Activated T-cell treated with anti-CD3 and anti-CD28 coated beads, Interleukin-2, amount 50 U/mL, for 72 hours (primary cell): ENCODE measurements around the gene CCDC127. TPM values are rescaled to one million over a fixed set of nuclear protein-coding genes. Genes with fewer than 3 reads are reported as not detected.

Source experiments
- ATAC-seq, 2 donors: fragments of 150-1000 bp; cut with Tn5 transposase; replicated peaks in 1 of 2; 2 replicates each; pipeline ENCODE4 v1.10.0; 2021; ENCODE audit warnings: moderate library complexity in 2 of 2, mild to moderate bottlenecking in 1 of 2
- DNase-seq, 2 donors: peaks; one replicate each; pipeline ENCODE4 v3.0.0; 2021 to 2022; ENCODE audit warnings: mixed read lengths in 1 of 2
- H3K27ac Mint-ChIP-seq: one replicate; pipeline ENCODE4 v1.8.0; 2022; ENCODE audit warnings: mild to moderate bottlenecking, moderate library complexity, mixed read lengths
- H3K27me3 Mint-ChIP-seq: one replicate; pipeline ENCODE4 v1.8.0; 2022; ENCODE audit warnings: low read depth, mixed read lengths
- H3K36me3 Mint-ChIP-seq, 2 donors: one replicate each; pipeline ENCODE4 v1.8.0; 2022; ENCODE audit warnings: mixed read lengths in 2 of 2, mild to moderate bottlenecking in 1 of 2; ENCODE audit not compliant: insufficient read depth in 2 of 2
- H3K4me1 Mint-ChIP-seq: one replicate; pipeline ENCODE4 v1.8.0; 2022; ENCODE audit warnings: low read depth, mixed read lengths
- H3K4me3 Mint-ChIP-seq, 2 donors: one replicate each; pipeline ENCODE4 v1.8.0; 2022; ENCODE audit warnings: mild to moderate bottlenecking in 2 of 2, mixed read lengths in 2 of 2, moderate library complexity in 2 of 2
- H3K9me3 Mint-ChIP-seq, 2 donors: one replicate each; pipeline ENCODE4 v1.8.0; 2022; ENCODE audit warnings: mixed read lengths in 2 of 2
- total RNA-seq, 2 donors: library from RNA; stranded (reverse); gene quantifications; one replicate each; pipeline ENCODE4 v1.2.3, GENCODE V29; 2022

The CCDC127 gene
- total RNA-seq, 2 donors from 2014 or later = 6.7 to 8.5 TPM

DNA sequence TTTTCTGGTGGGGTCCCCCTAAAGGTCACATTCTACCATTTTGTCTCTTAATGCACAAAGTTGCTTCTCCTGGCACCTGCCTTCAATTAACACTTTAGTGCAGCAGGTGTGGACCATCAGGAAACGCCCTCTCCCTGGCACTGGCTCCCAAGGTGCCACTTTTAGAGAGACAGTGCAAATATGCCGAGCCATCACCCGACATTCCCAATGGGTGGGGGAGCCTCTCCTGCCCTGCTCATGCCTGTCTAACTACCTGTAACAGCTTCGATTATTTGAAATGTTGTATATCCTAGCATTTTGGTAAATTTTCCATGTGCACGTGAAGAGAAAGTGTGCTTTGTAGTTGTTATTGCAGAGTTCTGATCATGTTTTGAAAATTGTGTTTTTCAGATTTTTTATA, 39.8 kb downstream of the CCDC127 start:
- Mint-ChIP-seq H3K27ac (no peak overlapping the region), H3K4me3 (no peak overlapping the region), H3K9me3 (no peaks in the 10 kb centered on the region), H3K4me1 (no peaks in the 10 kb centered on the region), H3K27me3 (no peaks in the 10 kb centered on the region), H3K36me3 (no peaks in the 10 kb centered on the region)
- ATAC-seq (no peak), DNase-seq (no peak)

DNA sequence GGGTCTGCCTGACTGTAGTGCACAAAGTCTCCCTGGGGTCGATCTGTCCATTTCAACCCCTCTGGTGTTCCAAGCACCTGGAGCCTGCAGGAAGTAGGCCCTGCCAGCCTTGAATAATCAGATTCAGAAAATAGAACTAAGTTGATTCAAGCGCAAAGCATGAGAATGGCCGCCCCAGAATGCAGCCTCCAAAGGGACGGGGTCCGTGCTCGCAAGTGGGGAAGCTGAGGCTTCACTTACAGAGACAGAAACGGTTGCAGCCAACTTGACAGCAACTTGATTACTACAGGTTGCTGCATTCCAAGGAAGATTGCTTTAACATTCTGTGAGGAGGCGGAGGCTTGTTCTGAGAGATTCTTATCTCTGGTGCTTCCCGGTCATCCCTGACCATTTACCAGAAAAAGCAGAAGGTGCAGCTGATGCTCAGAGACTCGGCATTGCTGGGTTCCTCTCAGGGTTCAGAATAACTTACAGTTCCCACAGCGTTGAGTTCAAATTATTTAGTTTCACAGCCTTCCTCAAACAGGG, 41.6 kb downstream of the CCDC127 start:
- H3K27ac Mint-ChIP-seq = no peak overlapping the region
- no peak for DNase-seq
- no peak overlapping the region for H3K4me3 Mint-ChIP-seq
- no peaks in the 10 kb centered on the region for H3K4me1 Mint-ChIP-seq
- H3K36me3 Mint-ChIP-seq = no peaks in the 10 kb centered on the region
- H3K27me3 Mint-ChIP-seq = no peaks in the 10 kb centered on the region
- ATAC-seq = no peak
- no peaks in the 10 kb centered on the region for H3K9me3 Mint-ChIP-seq

DNA sequence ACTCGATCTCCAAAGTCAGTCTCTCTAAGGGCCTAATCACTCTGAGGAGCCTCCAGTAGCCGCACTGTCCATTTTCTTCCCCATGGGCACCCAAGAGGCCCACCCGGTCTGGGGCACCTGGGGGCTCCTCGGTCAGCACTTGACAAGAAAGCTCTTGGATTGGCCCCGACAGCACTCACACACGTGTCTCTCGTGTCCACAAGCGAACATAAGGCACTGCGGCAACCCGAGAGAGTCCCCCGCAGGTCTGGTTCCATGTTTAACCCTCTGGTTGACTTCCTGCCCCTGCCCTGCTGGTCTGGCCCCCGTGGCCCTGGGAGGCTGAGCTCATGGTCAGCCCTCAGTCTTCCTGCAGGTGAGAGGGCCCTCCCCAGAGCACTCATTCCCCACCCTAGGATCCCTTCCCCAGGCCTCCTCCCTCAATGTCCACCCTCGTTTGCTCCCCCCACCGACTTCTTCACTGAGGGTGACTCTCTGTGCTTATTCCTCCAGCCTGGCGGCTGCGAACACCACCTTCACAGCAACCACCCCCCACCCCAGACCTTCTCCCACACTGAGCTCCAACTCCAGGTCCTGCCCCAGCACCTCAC, 43.0 kb downstream of the CCDC127 start:
- DNase-seq (no peak), ATAC-seq (no peak)
- H3K27me3 Mint-ChIP-seq = no peaks in the 10 kb centered on the region
- H3K4me1 Mint-ChIP-seq = no peaks in the 10 kb centered on the region
- H3K36me3 Mint-ChIP-seq = no peaks in the 10 kb centered on the region
- no peak overlapping the region for H3K27ac Mint-ChIP-seq
- H3K9me3 Mint-ChIP-seq = no peaks in the 10 kb centered on the region
- H3K4me3 Mint-ChIP-seq = no peak overlapping the region

DNA sequence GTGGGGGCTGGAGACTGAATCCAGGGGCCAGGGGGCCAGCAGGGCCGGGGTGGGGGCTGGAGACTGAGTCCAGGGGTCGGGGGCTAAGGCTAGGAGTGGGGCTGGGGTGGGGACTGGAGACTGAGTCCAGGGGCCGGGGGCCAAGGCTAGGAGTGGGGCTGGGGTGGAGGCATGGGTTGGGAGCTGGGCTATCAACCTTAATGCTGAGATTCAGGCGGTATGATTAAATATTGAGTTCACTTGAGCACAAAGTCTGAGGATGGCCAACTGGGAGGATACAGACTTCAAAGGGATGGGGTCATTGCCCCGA, 43.7 kb downstream of the CCDC127 start:
- no peak overlapping the region for H3K4me3 Mint-ChIP-seq
- H3K9me3 Mint-ChIP-seq = no peaks in the 10 kb centered on the region
- H3K27me3 Mint-ChIP-seq = no peaks in the 10 kb centered on the region
- no peak overlapping the region for H3K27ac Mint-ChIP-seq
- H3K4me1 Mint-ChIP-seq = no peaks in the 10 kb centered on the region
- no peak for DNase-seq
- ATAC-seq = no peak
- no peaks in the 10 kb centered on the region for H3K36me3 Mint-ChIP-seq

DNA sequence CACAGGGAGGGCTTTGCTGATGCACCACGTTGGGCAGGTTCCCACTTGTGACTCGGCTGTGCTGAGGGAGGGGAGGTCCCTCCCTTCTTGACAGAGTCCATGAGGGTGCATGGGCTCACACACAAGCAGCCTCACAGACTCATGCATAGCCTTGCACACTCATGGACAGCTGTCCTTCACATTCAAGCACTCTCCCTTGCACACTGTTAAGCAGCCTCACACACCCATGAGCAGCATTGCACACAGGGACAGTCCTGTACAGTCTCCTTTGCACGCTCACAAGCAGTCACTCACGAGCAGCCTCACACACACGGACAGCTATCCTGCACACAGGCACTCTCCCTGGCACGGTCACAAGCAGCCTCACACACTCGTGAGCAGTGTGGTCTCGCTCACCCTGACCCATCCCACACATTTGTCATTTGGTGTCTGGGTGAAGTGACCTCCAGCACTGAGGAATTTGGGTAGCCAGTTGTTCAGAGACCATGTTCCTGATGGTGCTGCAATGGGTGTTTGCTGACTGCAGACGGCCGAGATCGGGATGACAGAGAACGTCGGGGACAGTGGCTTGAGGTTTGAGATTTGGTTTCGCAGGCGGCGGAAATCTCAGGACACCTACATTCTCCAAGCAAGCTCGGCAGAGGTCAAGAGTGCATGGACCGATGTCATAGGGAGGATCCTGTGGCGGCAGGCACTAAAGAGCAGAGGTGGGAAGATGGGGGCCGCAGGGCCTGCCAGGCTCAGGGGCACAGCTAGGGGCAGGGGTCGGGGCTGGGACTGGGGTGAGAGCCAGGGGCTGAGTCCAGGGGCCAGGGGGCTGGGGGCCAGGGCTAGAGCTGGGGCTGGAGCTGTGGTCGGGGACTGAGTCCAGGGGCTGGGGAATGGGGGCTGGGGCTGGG, 44.3 kb downstream of the CCDC127 start:
- H3K27ac Mint-ChIP-seq = no peak overlapping the region
- DNase-seq (no peak), ATAC-seq (no peak)
- H3K27me3 Mint-ChIP-seq = no peaks in the 10 kb centered on the region
- no peaks in the 10 kb centered on the region for H3K36me3 Mint-ChIP-seq
- H3K4me3 Mint-ChIP-seq = no peak overlapping the region
- H3K9me3 Mint-ChIP-seq = no peaks in the 10 kb centered on the region
- H3K4me1 Mint-ChIP-seq = no peaks in the 10 kb centered on the region

DNA sequence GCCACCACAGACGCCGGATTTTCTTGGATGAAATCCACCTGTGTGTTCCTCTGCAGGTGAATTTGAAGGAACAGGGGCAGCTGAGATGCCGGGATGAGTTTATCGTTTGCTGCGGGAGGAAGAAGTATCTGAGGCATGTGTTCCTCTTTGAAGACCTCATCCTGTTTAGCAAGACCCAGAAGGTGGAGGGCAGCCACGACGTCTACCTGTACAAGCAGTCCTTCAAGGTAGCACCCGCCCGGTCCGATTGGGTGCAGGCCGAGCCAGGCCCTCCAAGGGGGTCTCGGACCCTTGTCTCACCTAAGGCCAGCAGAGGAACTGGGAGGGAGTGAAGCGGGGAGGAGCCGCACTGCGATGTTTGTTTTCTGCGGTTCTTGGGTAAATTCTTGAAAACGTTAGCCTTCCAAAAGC, 45.1 kb downstream of the CCDC127 start:
- Mint-ChIP-seq H3K9me3 (no peaks in the 10 kb centered on the region), H3K36me3 (no peaks in the 10 kb centered on the region), H3K27me3 (no peaks in the 10 kb centered on the region), H3K4me1 (no peaks in the 10 kb centered on the region), H3K4me3 (no peak overlapping the region), H3K27ac (no peak overlapping the region)
- ATAC-seq = no peak
- no peak for DNase-seq

DNA sequence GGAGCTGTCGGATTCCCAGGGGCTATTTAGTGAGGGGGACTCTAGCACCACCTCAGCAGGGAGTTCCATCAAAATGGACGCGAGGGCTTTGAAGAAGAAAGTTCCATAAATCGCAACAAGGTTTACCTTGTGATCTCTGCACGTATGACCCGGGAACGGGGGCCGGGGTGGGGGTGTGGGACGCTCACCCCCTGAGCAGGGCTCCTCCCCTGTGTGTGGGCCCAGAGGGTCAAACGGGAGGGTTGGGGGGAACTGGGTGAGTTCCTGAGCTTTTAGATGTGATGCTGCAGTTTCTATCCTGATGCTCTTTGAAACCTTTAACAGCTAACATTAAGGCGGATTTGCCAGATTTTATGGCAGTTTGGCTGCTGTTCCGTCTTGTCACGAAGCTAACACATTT, 45.5 kb downstream of the CCDC127 start:
- H3K4me3 Mint-ChIP-seq = no peak overlapping the region
- DNase-seq = no peak

DNA sequence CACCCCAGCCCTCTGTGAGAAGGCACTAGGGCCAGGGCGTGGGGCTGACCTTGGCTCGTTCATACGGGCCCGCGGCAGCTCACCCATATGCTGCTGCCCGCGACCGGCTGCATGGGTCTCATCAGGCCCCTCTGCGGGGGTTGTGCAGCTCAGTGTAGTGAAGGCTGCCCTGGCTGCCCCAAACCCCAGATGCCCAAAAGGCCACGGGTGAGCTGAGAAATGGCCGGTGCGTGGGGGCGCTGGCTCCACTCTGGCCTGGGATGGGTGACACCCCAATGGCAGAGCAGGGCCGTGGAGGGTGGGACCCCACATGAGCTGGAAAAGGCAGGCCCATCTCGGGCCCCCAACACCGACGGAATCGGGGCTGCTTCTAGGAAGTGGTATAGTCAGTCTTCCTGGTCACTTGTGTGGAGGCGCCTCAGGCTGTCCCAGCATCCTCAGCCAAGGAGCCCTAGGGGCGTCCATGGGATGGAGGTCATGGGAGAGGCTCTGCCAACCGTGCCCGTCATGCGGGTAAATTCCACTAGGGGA, 46.1 kb downstream of the CCDC127 start:
- Mint-ChIP-seq H3K4me3 (no peak overlapping the region), H3K9me3 (no peaks in the 10 kb centered on the region), H3K27ac (no peak overlapping the region), H3K4me1 (no peaks in the 10 kb centered on the region), H3K36me3 (no peaks in the 10 kb centered on the region), H3K27me3 (no peaks in the 10 kb centered on the region)
- ATAC-seq (no peak), DNase-seq (no peak)

More for the DNA sequence above, 45.5 kb downstream of the CCDC127 start:
- H3K36me3 Mint-ChIP-seq = no peaks in the 10 kb centered on the region
- H3K9me3 Mint-ChIP-seq = no peaks in the 10 kb centered on the region
- H3K27ac Mint-ChIP-seq = no peak overlapping the region
- H3K4me1 Mint-ChIP-seq = no peaks in the 10 kb centered on the region
- no peaks in the 10 kb centered on the region for H3K27me3 Mint-ChIP-seq
- ATAC-seq = no peak

DNA sequence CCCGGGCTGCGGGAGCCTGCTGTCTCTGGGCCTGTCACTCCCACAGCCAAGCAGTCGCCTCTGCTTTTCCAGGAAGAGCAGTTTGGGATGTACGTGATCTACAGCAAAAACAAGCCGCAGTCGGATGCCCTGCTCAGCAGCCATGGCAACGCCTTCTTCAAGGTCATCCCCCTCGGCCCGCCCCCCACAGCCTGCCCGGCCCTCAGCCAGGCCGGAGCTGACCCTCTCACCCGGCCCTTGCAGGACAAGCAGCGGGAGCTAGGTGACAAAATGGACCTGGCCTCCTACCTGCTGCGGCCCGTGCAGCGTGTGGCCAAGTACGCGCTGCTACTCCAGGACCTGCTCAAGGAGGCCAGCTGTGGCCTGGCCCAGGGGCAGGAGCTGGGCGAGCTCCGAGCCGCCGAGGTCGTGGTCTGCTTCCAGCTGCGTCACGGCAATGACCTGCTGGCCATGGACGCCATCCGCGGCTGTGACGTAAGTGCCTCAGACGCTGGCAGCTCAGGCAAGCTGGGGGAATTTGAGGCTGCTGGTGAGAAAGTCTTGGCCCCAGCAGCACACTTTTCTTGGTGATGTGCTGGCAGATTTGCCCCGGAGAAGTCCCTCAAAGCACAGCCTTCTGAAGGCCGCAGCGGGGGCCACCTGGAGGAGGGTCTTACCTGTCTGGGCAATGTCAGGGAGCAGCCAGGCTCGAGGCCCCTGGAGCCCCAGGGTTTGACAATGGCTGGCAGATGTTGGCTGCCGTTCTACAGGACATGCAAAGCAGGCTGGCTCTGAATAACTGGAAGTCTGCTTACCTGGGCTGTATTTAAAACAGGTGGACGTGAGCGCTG, 46.8 kb downstream of the CCDC127 start:
- ATAC-seq (no peak), DNase-seq (no peak)
- Mint-ChIP-seq H3K36me3 (no peaks in the 10 kb centered on the region), H3K4me3 (no peak overlapping the region), H3K9me3 (no peaks in the 10 kb centered on the region), H3K27me3 (no peaks in the 10 kb centered on the region), H3K4me1 (no peaks in the 10 kb centered on the region), H3K27ac (no peak overlapping the region)

DNA sequence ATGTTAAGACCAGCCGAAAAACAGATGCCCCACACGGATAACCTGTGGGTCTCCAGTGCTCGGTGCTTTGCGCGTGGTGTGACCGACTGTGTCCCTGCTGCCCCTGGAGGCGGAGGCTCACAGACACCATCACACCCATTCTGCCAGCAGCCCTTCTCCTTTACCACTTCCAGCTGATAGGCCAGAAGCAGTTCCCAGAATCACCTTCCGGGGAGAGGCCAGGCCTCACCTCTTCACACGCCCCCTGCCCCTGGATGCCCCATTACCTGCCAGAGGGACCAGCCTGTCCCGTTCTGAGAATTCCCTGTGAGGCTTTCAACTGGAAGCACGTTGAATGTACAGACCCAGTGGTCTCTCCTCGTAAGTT, 48.2 kb downstream of the CCDC127 start:
- Mint-ChIP-seq H3K36me3 (no peaks in the 10 kb centered on the region), H3K27ac (no peak overlapping the region), H3K27me3 (no peaks in the 10 kb centered on the region), H3K4me3 (no peak overlapping the region), H3K9me3 (no peaks in the 10 kb centered on the region), H3K4me1 (no peaks in the 10 kb centered on the region)
- no peak for DNase-seq
- no peak for ATAC-seq

DNA sequence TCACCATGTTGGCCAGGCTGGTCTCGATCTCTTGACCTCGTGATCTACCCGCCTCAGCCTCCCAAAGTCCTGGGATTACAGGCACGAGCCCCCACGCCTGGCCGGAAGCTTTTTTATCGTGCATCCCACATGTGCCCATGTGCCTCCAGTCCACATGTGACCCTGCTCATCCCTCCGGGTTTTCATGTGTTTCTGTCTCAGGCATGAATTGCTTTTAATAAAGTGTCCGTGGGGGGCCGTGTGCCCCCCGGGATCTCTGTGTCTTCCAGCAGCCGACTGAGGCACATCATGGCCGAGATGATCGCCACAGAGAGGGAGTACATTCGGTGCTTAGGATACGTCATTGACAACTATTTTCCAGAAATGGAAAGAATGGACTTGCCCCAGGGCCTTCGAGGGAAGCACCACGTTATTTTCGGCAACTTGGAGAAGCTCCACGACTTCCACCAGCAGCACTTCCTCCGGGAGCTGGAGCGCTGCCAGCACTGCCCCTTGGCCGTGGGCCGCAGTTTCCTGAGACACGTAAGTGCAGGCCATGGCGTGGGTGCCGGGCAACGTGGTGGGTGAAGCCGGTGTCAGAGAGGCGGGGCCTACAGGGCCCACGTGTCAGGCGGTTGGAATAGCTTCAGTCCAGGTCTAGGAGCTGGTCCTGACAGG, 48.8 kb downstream of the CCDC127 start:
- DNase-seq = no peak
- Mint-ChIP-seq H3K4me1 (no peaks in the 10 kb centered on the region), H3K27ac (no peak overlapping the region)

DNA sequence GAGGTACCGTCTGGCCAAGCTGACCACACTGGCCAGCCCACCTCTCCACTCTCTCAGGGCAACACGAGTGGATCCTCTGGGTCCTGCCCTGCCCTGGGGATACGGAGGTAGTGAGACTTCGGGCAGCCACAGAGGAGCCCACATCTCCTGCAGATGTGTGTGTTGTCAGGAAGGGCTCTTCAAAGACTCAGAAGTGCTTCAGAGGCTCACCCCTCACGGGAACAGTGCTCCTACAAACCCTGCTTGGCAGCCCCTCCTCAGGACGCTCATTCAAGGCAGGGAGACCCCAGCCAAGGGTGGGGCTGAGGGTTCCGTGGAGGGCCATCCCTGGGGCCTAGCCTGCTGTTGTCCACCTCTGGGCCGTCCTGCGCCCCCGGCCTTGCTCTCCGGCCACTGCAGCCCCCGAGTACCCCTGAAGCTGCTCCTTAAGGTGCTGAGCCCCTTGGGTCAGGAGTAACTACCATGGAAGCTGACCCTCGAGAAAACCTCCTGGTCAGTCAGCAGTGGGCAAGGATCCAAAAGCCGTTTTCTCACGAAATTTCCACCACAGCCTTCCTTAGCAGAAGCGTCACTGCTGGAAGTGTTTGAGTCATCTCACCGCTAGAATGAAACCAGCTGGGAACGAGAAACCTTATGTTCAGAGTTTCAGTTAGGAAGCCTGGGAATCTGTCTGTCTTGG, 49.8 kb downstream of the CCDC127 start:
- no peak overlapping the region for H3K4me3 Mint-ChIP-seq
- DNase-seq (no peak), ATAC-seq (no peak)
- no peaks in the 10 kb centered on the region for H3K27me3 Mint-ChIP-seq
- H3K36me3 Mint-ChIP-seq = no peaks in the 10 kb centered on the region
- H3K9me3 Mint-ChIP-seq = no peaks in the 10 kb centered on the region
- no peaks in the 10 kb centered on the region for H3K4me1 Mint-ChIP-seq
- H3K27ac Mint-ChIP-seq = no peak overlapping the region

More for the DNA sequence above, 48.8 kb downstream of the CCDC127 start:
- H3K9me3 Mint-ChIP-seq = no peaks in the 10 kb centered on the region
- H3K27me3 Mint-ChIP-seq = no peaks in the 10 kb centered on the region
- no peak for ATAC-seq
- no peak overlapping the region for H3K4me3 Mint-ChIP-seq
- no peaks in the 10 kb centered on the region for H3K36me3 Mint-ChIP-seq
